ENCODE data around the gene CYP11A1.

The CYP11A1 gene

DNA sequence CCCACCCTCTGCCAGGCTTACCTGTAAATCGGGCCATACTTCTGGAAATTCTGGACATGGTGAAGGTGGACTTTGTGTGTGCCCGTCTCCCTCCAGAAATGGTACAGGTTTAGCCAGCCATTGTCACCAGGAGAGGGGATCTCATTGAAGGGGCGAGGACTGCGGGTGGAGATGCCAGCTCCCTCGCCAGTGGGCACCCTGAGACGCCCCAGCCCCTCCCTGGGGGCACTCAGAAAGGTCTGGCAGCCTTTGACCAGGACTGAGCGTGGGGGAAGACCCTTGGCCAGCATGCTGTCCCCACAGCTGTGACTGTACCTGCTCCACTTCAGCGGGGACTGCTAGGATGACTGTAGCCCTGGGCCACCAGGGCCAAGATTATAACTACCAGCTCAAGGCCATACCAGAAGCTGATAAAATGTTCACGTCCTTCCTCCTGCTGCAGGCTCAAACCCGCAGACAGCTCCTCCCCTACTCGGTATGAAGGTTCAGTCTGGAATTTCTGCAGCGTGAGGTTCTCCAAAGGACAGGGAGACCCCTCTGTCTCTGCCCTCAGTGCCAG is at the start of gene CYP11A1:
TSS of gene CYP11A1 (minus strand) at position 351 of the 559 bp plus-strand sequence. CDS start at position 290, 61 bp downstream.
- no peak for DNase-seq

DNA sequence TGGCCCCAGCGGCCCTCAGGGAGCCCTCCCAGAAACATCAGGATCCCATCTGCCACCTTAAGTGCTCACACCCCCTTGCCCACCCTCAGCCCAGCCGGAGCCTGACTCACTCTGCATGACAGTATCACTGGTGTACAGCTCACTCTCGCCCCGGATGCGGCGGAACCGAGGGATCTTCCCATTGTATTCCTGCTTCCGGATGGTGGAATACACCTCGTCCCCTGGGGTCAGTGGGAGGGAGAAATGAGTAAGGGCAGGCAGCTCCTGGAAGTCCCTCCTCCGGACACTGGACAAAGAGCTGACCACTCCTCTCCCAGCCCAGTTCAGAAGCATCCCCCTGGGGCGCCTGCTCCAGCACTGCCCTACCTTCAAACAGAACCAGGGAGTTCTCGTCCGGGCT is 49.8 kb upstream of the CYP11A1 start:
- DNase-seq: no peak

- no peak for DNase-seq
Observed at GRCh38 chr15:74415966-74416916, 48.8 kb upstream of the CYP11A1 start.

DNA sequence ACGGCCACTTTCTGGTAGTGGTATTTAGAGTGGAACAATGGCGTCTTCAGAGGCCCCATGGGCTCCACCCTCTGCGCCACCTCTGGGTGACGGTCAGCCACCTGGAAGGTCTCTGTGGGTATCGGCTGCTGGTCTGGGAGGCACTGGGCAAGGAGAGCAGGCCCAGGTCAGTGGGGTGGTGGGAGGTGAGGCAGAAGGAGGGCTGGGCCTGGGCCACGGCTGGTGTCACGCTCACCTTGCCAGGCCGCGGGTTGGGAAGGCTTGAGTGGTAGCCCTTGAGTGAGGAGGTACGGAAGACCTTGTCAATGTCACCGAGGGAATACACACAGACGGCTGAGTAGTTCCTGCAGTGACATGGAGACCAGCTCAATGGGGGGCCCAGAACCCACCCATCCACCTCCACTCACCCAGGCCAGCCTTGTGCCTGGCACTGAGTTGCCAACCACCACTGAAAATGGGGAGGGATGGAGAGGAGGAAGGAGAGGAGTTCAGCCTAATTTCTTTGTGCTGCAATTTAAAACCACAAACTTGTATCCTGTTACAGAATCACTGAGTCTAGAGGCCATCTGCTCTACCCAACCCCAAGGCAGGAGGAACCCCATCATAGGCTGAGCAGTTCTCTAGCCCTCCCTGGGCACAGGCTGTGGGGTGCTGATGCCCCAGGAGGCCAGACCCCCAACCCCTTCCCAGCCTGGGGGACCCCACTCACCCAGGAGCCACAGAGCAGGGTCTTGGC is 47.3 kb upstream of the CYP11A1 start:
- DNase-seq: no peak

DNA sequence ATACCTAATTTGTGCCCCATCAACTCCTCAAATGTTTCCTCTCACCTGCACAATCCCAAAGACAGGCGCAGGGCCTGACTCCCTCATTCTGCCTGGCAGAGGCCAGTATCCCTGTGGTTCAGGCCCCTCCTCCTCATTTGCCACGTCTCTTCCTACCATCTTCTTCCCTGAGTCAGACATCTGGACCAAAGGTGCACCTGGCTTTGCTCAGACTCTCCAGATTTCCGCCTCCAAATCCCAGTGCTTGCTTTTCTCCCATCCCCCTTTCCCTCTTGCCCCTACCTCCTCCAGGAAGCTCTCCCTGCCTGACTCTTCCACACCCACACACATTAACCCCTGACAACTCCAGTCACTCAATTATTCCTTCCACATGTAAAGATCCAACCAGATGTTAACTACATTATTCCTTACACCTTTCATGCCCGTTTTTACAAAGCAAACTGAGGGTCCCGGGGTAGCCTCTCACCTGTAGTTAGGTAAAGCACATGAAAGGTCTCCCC is 46.7 kb upstream of the CYP11A1 start:
- no peak for DNase-seq

DNA sequence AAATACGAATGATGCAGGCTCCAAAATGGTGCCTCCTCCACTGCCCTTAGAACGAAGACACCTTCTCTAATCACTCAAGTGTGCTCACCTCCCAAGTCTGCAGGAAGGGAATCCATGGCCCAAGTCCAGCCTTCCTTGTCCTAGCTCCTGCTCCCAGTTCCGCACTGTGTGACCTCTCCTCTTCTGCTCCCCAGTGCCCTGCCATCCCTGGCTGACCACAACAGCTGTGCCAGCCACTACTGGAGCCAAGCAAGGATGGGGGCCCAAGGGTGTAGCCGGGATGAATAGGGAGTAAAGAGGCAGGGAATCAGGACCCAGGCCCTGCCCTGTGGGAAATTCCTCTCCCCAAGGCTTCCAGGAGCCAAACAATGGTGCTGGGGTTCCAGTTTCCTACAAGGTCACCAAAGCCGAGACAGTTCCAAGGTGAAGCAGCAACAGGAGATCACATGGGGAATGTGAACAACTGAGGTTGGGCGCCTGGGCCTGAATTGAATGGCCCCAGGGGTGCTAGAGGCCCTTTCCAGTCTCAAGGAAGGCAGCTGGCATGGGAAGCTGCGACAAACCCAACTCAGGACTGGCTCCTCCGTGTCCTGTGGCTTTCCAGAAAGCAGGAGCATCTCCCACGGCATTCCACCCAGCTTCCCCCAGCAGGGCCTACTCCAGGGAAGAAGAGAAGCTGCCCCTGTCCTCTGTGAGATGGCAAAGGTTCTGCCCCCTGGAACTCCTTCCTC is 46.1 kb upstream of the CYP11A1 start:
- DNase-seq: no peak

DNA sequence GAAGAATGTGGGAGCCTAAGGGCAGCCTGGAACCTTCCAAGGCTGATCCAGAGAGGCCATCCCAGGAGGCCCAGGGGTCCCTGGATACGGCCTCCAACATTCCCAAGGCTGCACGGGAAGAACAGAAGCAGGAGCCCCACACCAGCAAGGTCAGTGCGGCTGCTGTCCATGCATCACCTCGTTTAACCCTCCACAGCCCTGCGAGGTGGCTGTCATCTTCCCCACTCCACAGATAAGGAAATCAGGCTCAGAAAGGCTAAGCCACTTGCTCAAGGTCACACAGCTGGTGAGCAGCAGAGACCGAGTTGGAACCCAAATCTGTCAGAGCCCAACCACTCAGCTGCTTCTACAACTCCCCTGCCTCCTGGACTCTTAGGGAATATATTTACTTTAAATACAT is 44.7 kb upstream of the CYP11A1 start:
- DNase-seq: no peak

GRCh38 chr15:74411686-74412085 is 44.2 kb upstream of the CYP11A1 start:
- DNase-seq: no peak

DNA sequence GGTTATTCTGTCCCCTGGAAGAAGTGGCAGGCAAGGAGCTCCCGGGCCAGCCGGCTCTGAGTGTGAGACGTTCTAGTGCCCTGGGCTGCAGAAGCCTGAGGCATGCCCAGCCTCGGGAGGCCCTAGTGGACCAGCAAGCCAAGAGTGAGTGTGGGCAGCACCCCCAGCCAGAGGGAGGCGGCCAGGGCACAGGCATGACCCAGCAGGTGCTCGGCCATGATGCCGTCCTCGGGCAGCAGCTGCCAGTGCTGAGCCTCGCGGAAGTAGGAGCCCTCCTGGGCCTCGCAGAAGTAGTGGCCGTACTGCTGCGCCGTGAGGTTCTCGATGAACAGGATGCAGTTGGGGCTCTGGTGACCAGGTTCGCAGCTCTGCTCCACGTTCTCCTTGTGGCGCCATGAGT is 43.1 kb upstream of the CYP11A1 start:
- DNase-seq: no peak

- DNase-seq: no peak
Observed at GRCh38 chr15:74409225-74409624, 41.8 kb upstream of the CYP11A1 start.

GRCh38 chr15:74408815-74409214 is 41.4 kb upstream of the CYP11A1 start:
- DNase-seq: no peak

DNA sequence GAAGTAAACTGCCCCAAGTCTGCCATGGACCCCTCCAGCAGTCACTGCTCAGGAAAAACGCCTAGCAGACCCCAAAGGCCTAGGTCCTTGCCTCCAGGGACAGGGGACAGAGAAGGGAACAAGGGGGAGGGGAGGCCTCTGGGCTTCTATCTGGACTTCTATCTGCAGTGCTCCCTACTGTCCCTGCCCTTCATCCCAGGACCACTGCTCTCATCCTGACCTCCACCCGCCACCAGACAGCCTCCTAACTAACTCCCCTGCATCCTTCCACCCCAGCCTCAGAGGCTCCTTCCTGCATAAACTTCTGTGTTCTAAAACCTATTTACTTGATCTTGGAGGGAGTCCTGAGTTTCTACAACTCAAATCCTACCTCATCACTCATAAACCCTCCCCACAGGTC is 40.9 kb upstream of the CYP11A1 start:
- DNase-seq: no peak

DNA sequence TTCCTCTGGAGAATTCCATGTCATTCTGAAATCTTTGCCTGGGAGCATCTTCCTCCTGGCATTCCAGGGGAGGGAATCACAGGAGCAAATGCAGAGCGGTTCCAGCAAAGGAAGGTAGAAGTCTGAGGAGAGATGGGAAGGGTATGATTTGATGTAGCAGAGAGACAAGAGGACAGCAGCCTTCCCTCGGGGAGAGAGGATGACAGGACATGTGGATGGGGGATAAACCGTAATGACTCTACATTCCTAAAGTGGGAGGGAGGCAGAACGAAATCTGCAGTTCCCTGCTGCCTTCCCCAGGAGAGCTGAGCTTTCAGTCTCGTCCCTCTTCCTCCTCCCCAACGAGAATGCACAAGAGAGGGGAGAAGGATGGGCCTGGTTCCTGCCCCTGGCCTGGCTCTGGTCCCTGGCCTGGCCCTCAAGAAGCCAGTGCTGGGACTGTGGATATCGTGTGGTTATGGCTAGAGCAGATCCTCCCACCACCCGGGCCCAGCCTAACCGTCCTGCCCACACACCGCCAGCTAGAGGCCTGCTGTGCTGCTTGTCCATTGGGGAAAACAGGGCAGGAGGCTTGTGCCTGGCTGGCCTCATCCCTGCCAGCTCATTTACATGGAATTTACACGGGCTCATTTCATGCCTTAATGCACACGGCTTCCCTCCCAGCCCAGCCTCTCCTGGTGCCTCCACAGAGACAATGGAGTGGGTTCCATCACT is 39.7 kb upstream of the CYP11A1 start:
- peak; percentile 81 for DNase-seq

DNA sequence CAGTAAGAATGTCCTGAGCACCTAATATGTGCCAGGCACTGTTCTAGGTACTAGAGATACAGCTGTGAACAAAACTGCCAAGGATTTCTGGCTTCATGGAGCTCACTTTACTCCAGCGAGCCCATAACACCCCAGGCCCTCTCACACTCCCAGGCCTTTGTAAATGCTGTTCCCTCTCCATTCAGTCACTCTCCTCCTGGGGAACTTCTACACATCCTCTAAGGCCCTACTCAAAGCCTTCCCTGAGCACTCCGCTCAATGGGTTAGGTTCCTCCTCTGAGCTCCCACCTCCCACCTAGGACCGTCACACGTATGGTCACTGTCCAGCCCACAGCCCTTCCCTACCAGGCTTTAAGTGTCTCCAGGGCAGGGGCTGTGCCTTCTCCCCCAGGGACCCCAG is 39.1 kb upstream of the CYP11A1 start:
- no peak for DNase-seq

DNA sequence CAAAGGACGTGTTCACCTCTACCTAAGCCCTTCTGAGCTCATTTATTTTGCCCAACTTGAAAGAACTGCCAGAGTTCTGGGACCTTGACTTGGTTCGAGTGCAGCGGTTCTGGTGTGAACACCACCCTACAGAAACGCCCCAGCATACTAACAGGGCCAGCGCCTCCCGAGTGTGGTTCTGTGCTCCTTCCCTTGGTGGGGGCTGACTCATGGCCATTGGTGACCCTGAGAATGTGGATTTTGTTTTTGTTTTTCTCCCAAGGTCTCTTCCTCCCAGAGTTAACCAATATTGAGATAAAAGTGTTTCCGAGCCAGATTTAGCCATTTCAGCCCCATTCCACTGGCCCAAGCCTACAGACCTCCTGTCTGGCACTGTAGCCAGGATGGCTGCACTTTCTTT is 38.4 kb upstream of the CYP11A1 start:
- DNase-seq: no peak

GRCh38 chr15:74403991-74404563 is 36.6 kb upstream of the CYP11A1 start:
- peak; percentile 80 for DNase-seq

- no peak for DNase-seq
Observed at GRCh38 chr15:74403588-74403919, 36.1 kb upstream of the CYP11A1 start.

- no peak for DNase-seq
Observed at GRCh38 chr15:74402873-74403587, 35.6 kb upstream of the CYP11A1 start.

- DNase-seq: no peak
Observed at GRCh38 chr15:74402337-74402841, 34.9 kb upstream of the CYP11A1 start.

DNA sequence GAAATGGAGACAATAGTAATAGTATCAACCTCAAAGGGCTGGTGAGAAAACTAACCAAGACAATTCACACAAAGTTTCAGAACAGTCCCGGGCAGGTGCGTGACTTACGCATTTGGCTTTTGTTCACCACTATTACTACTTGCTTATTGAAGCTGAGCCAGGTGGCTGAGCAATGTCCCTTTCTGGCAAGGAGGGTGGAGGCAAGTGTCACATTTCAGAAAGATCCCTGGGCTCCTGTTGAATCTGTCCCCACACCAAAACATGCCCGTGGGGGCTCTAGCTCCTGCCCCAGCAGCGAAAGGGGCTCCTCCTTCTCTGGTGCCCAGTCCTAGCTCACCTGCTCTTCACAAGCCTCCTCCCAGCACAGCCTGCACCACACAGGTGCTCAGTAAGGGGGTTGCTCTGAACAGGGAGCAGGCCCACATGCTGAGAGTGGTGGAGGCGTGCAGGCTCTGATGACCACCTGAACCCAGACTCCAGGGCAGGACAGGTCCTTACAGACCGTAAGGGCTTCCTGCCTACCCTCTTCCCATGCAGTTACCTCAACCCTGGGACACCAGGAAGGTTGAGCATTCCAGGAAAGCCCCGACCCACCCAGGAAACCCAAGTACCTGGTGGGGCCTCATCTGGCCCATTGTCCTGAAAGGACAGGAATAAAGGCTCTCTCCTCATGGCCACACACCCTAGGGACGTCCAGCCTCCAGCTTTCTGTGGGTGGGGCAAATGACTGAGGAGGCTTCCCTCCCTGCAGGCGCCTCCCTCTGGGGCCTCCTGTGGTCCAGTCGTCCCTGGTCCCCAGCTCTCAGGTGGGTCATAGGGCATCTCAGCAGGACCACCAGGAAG is 33.7 kb upstream of the CYP11A1 start:
- no peak for DNase-seq

Data from left hindlimb (tissue), 1 donor.